ENCODE data around the gene NCKAP5. TPM values are rescaled to one million over a fixed set of nuclear protein-coding genes. Genes with fewer than 3 reads are reported as not detected.

The NCKAP5 gene
- total and polyA plus RNA-seq, 2 experiments from 2014 or later: 0.21 to 0.31 TPM

DNA sequence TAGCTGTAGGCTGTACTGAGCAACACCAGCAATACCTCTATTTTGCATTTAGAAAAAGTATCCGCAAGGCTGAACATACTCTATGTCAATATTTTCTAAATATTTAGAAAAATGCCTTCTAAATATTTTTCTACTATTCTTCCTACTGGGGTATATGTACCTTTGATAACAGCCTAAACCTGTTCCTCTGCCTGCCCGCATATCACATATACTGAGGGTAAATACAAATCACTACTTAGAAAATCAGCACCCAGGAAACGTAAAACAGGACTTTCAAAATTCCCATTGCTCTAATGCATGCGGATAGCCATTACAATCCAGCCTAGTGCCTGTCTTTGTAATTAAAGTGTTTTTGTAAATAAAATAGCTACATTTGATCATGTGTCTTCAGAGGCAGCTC lies 56.1 kb downstream of the NCKAP5 start:
- no peaks in the 10 kb centered on the region for H3K4me1 ChIP-seq (ENCODE audit: low read depth)
- no peak for DNase-seq (ENCODE audit: low read depth in 1 of 2, low spot score in 1 of 2)
- TF ChIP-seq, protein P1, sequence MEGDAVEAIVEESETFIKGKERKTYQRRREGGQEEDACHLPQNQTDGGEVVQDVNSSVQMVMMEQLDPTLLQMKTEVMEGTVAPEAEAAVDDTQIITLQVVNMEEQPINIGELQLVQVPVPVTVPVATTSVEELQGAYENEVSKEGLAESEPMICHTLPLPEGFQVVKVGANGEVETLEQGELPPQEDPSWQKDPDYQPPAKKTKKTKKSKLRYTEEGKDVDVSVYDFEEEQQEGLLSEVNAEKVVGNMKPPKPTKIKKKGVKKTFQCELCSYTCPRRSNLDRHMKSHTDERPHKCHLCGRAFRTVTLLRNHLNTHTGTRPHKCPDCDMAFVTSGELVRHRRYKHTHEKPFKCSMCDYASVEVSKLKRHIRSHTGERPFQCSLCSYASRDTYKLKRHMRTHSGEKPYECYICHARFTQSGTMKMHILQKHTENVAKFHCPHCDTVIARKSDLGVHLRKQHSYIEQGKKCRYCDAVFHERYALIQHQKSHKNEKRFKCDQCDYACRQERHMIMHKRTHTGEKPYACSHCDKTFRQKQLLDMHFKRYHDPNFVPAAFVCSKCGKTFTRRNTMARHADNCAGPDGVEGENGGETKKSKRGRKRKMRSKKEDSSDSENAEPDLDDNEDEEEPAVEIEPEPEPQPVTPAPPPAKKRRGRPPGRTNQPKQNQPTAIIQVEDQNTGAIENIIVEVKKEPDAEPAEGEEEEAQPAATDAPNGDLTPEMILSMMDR (IDR thresholded peaks at IDR 0.05; ENCODE audit: low read depth, low read length): no peak
- no peaks in the 10 kb centered on the region for H3K36me3 ChIP-seq
- no peak overlapping the region for H3K4me3 ChIP-seq
- no peaks in the 10 kb centered on the region for H3K9me3 ChIP-seq (ENCODE audit: low read depth)
- H3K27me3 ChIP-seq: no peaks in the 10 kb centered on the region
- H3K27ac ChIP-seq: no peak overlapping the region

DNA sequence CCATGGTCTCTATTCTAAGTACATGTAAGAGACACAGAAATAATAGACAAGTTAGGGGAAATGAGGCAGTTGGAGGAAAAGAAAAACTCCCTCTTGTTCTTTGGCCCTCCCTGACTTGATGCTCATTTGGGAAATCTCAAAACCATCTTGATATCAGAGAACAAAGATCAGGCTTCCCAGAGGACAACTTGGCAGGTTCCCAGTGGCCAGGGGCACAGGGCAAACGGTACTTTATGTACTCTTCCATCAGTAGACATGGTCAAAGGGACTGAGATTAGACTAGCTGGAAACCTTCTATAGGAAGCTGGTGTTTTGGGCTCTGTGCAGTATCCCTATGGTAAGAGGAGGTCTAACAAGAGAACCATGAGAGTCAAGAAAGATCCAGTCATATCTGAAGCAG lies 56.6 kb downstream of the NCKAP5 start:
- TF ChIP-seq, protein P1 (IDR thresholded peaks at IDR 0.05; ENCODE audit: low read depth, low read length): no peak
- Histone ChIP-seq H3K27me3 (no peaks in the 10 kb centered on the region), H3K4me1 (ENCODE audit: low read depth) (no peaks in the 10 kb centered on the region), H3K4me3 (no peak overlapping the region), H3K27ac (no peak overlapping the region), H3K36me3 (no peaks in the 10 kb centered on the region), H3K9me3 (ENCODE audit: low read depth) (no peaks in the 10 kb centered on the region)
- DNase-seq (ENCODE audit: low read depth in 1 of 2, low spot score in 1 of 2): no peak

DNA sequence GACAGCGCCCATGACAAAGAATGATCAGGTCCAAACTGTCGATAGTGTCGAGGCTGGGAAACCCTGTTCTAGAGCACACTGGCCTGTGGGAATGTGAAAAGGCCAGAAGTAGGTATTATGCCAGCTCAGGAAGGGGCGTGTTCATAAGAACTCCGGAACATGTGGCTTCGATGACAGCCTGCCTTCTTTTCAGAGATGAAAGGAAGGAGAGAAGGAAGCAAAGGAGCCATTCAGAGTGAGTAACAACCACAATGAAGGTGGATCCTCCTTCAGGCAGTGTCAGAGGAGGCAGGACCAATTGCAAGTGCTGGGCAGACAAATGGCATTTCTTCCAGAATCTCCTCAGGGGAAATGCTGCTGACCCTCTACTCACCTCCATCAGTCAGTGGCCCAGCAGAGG lies 58.5 kb downstream of the NCKAP5 start:
- no peak overlapping the region for H3K4me3 ChIP-seq
- TF ChIP-seq, protein P1 (IDR thresholded peaks at IDR 0.05; ENCODE audit: low read depth, low read length): no peak
- no peaks in the 10 kb centered on the region for H3K27me3 ChIP-seq
- H3K9me3 ChIP-seq (ENCODE audit: low read depth): no peaks in the 10 kb centered on the region
- H3K36me3 ChIP-seq: no peaks in the 10 kb centered on the region
- H3K4me1 ChIP-seq (ENCODE audit: low read depth): no peaks in the 10 kb centered on the region
- no peak for DNase-seq (ENCODE audit: low read depth in 1 of 2, low spot score in 1 of 2)
- H3K27ac ChIP-seq: no peak overlapping the region

DNA sequence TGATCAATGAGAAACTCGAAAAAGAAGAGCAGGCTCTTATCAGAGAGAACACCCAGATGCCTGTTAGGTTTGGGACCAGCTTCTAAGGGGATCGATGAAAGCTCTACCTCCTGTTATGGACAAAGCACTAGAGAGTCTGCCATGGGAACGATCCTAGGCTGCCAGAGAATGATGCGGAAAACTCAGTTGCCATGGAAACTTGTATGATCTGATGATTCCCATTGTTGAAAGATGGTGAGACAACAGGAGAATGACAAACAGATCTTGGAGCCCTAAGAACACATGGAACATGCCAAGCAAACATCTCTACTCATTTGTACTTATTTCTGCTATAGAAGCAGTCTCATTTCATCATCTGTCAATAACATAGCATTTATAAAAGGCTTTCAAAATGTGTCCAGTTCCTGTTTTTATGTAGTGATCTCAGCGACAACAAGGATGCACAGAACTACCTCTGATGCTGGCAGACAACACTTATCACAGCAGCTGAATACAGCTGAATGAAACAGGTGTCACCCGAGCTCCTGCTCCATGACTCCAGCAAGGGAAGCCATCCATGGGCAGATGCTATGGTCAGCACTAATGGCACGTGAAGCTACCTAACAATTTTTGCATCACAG lies 59.6 kb downstream of the NCKAP5 start:
- DNase-seq (ENCODE audit: low read depth in 1 of 2, low spot score in 1 of 2): no peak
- H3K4me1 ChIP-seq (ENCODE audit: low read depth): no peaks in the 10 kb centered on the region
- no peak overlapping the region for H3K4me3 ChIP-seq

DNA sequence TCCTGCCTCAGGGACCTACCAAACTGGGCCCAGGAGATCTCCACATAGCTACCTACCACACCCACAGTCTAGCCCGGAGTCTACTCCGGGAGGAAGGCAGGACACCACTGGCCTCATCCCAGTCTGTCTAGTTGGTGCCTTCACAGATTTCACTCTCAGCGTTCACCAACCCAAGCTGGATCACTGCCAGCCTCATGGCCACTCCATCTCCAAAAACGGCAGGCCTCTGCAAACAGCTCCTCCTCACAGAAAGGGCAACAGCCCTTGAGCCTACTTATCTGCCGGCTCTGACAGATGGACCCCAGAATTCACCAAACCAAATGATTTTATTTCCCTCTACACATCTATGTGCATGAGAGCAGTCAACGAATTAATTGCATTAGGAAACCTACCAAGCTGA lies 61.3 kb downstream of the NCKAP5 start:
- H3K9me3 ChIP-seq (ENCODE audit: low read depth): no peaks in the 10 kb centered on the region
- no peaks in the 10 kb centered on the region for H3K27me3 ChIP-seq
- H3K36me3 ChIP-seq: no peaks in the 10 kb centered on the region
- TF ChIP-seq, protein P1 (IDR thresholded peaks at IDR 0.05; ENCODE audit: low read depth, low read length): no peak
- no peak overlapping the region for H3K4me3 ChIP-seq
- H3K27ac ChIP-seq: no peak overlapping the region
- no peaks in the 10 kb centered on the region for H3K4me1 ChIP-seq (ENCODE audit: low read depth)
- DNase-seq (ENCODE audit: low read depth in 1 of 2, low spot score in 1 of 2): no peak

More for the DNA sequence above, 59.6 kb downstream of the NCKAP5 start:
- Histone ChIP-seq H3K36me3 (no peaks in the 10 kb centered on the region), H3K27ac (no peak overlapping the region), H3K9me3 (ENCODE audit: low read depth) (no peaks in the 10 kb centered on the region), H3K27me3 (no peaks in the 10 kb centered on the region)
- TF ChIP-seq, protein P1 (IDR thresholded peaks at IDR 0.05; ENCODE audit: low read depth, low read length): no peak

All from cardiac muscle cell (in vitro differentiated cells and primary cell).